Medulla oblongata (tissue), 1 donor: Measurements from ENCODE around the gene FER.
"Not testable (repeated sequence)": the region's sequence is repeated elsewhere in the genome, so short reads cannot be mapped to it uniquely, and the experiment has no call there.

ENCODE experiments used
- DNase-seq: peaks from one replicate; pipeline ENCODE4 v3.0.0-alpha.2; 2015; ENCODE audit errors: extremely low spot score

FER gene

DNA sequence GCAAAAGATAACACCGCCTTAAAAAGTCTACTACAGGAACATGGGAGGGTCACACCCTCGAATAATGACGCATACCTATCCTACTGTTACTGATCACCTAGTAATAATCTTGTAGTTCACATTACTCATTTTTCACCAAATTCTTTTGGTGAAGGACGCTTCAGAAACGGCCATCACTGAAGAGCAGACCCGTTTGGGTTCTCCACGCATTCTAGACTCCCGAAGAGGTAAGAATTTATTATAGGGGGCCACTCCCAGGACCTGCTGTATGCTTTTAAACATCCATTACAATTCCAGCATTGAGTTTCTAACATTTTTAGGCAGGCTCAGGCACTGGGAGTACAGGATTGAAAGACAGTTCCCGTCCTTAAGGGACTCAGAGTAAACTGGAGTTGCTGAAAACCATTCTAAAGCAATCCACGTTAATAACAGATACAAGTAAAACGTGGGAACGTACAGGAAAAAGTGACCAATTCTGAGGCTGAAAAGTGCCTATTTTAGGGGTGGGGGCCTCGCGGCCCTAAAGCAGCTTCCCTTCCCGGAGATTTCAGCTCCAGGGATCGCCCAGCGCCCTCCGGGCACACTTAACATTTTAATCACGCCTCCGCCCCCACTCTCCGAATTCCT lies at the start of gene FER:
Gene FER, plus strand, starts transcription at position 124 of the 627 bp plus-strand sequence. CDS start 50,286 bp downstream, outside the sequence.
- DNase-seq, result peak; percentile 53

DNA sequence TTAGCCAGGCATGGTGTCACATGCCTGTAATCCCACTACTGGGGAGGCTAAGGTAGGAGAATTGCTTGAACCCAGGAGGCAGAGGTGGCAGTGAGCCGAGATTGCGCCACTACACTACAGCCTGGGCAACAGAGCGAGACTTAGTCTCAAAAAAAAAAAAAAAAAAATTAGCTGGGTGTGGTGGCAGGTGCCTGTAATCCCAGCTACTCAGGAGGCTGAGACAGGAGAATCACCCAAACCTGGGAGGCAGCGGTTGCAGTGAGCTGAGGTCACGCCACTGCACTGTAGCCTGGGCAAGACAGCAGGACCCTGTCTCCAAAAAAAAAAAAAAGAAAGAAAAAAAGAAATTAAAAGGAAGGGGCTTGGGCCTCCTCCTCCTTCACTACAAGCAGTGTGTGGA lies 47.3 kb upstream of the FER start:
- not testable (repeated sequence) for DNase-seq

DNA sequence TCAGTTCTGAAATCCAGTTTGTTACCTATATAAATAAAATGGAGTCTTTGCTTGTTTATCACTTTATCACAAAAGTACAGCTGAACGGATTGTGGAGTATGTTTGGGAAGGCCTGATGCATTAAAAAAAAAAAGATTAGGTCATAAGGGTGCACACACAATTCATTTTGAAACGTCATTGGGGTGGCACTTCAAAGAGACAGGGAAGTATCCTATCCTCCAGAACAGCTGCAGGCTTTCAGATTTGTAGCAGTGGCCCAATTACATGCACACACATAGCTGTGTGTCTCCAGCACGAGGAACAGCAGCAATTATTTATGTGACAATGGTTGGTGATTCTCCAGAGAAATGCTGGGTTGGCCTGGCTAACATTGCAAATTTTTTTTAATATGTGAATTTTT lies 46.8 kb upstream of the FER start:
- DNase-seq, result peak; percentile 10

DNA sequence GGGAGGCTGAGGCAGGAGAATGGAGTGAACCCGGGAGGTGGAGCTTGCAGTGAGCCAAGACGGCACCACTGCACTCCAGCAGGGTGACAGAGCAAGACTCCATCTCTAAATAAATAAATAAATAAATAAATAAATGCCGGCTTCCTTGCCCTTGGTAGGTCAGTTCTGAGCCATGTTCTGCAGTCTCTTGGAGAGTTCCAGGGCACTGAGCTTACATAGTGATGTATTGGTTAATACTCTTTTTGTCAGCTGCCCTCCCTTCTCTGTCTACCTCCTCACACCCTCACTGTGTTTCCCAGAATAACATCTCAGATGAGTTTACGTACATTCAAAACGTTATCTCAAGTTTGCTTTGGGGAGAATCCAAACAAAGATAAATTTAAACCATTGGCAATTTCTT lies 45.2 kb upstream of the FER start:
- no peak for DNase-seq

DNA sequence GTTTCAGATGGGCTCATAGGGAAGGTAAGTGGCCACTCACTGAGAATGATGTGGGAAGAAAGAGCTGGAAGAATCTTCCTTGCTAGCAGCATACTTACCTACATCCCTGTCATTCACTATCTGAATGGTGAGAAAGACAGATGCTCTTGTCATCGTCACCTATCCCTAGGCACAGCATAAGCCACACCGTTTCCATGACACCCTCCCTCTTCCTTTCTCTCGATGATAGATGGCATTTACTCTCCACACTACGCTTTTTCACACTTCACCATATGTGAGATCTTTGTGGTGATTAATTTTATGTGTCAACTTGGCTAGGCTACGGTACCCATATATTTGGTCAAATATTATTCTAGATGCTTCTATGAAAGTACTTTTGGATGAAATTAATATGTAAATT lies 44.4 kb upstream of the FER start:
- DNase-seq, result no peak

DNA sequence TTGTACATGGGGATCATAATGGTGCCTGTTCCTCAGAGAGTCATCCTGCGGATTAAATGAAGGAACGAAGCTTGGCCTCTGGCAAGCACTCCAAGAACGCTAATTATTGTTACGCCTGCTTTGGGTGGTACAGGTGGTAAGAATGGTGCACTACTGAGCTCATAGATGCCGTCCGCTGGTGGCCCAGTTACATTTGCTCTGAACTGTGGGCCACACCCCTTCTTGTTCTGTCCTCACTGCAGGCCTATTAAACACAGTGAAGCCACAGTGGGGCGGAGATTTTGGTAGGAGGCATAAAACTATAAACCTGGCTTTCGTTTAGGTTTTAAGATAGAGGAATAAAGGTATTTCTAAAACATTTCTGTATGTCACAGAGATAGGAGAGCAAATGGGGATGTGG lies 40.6 kb upstream of the FER start:
- no peak for DNase-seq

DNA sequence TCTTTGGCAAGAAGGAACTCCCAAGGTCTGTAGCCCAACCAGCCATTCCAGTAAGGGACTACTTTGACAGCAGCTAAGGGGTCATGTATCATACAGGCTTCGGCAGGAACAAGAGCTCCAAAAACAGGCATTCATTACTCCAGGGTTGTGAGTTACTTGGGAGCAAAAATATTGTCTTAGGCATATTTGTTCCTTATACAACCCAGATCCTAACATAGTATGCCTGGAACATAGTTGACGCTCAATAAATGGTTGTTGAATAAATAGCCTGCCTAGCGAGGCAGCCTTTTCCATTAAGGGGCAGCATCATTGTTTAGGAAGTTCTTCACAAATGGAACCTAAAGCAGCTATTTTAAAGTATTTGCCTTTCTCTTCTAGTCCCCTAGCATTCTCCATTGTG lies 35.8 kb upstream of the FER start:
- DNase-seq, result no peak

DNA sequence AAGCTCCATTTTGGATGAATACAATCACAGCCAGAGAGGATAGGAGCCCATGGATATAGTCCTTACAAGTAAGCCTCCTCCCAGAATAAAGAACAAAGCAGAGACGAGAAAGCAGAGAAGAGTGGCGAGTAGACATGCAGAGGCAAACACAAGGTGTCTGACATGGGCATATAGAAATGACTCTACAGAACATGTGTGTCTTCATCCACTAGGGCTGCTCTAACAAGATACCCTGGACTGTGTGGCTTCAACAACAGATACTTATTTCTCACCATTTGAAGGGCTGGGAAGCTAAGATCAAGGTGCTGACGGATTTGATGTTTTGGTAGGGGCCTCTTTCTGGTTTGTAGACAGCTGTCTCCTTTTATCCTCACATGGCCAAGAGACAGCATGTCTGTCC lies 32.3 kb upstream of the FER start:
- DNase-seq, result no peak

DNA sequence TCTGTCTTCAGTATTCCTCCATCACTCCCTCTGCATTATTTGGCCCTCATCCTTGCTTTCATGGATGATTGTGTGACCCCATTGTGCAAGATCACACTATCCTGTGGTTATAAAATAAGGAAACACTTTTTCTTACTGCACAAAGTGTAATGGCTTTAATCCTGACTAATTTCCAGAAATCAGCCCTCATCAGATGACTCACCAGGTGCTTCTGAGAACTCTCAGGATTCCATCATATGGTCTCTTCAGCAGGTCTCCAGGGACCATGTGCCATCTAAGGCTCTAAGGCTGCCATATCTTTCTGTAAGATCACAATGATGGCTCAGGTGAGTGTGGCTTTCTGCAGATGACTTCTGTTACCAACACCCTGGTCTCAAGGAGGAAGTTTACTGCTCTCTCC lies 27.3 kb upstream of the FER start:
- DNase-seq, result no peak

DNA sequence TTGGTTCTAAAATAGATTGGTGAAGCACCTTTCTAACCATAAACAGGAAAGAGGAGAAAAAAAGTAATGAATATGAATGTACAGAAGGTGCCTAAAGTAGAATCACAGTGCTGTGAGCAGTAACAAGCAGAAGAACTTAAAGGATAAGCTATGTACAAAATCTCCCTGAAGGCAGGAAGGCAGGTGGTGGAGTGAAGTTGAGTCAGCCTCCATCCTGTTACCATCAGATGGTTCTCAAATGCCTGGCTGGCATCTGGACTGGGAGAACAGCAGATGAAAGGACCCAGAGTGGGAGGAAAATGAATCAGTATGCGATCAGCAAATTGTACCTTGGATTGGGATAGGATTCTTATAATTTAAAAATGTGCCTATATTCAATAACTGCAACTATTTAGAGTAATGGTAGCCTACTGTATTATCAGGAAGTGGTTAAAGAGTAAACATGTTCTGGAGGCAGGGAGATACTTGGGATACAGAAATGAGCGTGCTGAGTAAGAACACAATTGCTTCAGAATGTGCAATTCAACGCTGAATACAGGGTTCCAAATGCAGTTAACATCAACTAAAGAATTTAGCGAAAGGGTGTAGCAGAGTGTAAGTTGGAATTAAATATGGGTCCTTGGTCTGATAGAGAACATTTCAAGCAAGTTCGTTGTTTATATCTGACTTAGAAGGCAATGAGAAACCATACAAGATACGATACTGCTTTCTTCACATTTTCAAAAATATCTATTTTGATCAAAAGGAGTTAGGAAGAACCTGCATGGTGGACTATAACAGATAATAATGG lies 21.1 kb upstream of the FER start:
- DNase-seq, result no peak

DNA sequence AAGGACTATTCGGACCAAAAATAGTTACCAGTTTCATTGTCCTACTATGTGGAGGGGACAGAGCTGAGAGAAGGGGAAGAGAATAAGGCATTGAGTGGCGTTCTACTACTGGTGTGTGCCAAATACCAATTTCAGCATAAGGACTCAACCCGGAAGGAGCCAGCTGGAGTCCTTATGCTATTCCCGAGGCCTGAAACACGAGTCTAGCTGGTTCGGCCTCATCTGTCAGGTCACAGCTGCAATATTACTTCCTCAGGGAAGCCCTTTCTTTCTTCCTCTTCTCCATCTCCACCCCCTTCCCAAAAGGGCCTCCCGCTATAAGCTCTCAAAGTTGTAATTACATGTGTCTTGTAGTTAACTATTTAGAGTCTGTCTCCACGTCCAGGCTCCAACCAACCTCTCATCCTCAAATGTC lies 20.5 kb upstream of the FER start:
- peak; percentile 54 for DNase-seq

DNA sequence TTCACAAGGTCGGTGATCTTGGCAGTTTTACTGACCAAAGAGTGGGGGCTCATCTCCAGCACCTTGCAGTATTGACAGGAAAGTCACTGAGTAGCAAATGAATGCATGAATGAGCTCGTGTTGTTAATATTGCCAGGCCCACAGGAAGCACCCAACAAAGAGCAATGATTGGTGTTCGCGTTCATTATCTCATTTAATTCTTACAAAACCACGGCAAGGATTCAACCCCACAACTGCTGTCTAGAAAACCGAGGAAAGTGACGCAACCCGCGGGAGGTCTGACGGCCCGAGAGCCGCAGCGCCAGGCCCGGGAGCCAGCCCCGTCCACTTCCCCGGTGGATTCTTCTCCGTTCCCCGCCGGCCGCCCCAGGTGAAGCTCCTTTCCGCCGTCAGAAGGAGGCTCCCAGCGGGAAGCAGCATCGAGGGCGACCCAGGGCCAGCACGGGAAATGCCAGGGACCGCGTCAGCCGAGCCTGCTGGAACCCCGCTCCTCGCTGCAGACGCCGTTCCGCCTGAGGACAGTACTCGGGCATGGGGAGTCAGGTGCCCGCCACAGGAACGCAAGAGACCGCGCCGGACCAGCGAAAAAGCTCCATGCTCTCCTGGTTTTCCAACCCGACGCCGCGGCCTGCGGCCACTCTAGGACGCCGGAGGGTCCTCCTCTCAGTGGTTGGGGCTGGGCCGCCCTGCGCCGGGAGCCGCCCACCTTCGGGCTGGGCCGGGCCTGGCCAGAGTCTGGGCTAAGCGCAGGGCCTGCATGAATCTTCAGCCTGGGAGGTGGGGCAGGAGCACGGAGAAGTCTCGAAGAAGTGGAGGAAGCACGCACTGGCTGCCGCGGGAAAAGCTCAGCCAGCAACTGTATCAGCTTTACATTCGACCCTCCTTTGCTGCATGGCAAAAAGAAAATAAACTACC lies 19.8 kb upstream of the FER start:
- DNase-seq, result peak; percentile 89

DNA sequence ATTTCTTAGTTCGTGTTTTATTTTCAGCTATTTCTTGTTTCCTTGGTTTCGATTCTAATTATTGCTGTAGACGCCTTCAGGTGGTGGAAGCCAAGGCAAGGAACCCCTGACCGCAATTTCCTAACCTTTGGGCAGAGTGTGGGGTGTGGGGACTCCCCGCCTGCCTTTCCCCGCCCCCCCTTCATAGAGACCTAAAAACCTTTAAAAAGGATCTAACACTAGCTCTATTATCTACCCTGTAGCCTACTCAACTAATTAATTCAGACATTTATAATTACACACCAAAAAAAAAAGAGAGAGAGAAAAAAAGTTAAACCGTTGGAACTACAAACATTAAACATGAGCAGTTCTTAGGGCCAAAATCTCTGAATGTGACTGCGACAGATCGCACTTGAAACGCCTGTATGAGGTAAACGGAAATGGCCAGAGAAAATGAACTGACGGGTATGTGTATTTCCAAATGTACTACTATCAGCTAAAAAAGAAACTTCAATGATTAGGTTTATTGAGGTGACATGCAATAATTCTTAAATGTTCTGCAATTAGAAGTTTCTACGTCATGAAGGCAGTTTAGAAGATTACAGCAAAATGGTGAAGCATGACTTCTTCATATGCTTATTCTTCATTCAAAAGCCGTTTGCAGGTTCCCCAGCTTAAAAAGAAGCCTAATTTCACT lies 19.0 kb upstream of the FER start:
- DNase-seq, result no peak

DNA sequence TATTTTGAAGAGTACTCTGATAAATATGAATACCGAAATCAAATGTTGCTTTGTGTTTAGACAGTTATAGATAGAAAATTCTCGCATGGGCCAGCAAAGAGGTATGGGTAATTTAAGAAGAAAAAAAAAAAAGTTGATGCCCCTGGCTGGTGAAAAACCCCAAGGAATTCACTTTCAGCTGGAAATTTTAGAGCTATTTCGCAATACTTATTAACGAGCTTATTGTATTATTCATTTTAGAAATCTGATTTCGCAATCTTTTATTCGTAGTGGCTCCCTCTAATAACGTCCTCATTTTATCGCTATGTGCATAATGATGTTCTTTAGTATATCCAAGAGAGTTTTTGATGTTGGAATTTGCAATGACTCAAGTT lies 18.5 kb upstream of the FER start:
- no peak for DNase-seq

DNA sequence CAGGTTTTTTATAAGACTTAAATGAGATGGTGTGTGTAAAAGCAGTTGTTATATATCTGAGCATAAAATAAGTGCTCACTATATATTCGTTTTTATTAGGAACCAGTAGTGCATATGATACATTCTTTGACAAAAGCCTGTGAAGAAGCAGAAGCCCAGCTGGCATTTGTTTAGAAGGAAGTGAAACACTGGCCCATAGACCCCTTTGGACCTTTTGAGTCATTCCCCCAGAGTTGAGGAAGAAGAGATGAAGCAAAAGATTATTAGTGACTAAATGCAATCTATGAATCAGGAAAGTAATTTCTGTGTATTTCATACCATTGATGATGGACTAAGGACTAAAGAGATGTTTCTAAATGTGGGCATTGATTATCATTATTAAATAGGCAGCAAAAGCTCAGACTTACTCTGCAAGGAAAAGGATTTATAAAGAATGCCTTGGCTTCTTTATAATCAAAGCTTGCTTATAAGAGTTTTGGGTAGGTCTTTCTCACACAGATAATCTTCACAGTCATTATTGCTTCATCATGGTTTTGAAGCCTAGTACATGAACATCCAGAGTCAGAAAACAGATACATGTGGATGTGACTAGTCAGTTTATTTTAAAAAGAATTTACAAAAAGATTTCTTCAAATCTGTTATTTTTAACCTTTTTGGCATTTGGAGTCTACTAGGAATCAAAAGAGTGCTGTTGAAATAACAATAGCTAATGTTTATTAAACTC lies 16.9 kb upstream of the FER start:
- peak; percentile 54 for DNase-seq

DNA sequence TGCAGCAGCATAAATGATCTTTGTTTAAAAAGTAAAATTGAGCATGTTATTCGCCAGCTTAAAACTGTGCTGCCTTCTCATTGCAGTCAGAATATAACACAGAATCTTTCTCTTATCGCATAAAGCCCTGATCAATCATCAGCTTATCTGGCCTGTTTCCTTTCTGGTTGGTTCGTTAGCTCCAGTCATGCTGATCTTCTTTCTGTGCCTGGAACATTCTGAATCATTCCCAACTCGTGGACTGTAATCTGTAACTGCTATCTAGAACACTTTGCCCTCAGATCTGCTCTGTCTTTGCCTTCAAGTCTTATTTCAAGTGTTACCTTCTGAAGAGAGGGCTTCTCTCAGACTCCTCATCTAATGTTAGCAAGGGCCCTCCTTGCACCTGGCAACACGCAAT lies 11.9 kb upstream of the FER start:
- DNase-seq, result no peak

DNA sequence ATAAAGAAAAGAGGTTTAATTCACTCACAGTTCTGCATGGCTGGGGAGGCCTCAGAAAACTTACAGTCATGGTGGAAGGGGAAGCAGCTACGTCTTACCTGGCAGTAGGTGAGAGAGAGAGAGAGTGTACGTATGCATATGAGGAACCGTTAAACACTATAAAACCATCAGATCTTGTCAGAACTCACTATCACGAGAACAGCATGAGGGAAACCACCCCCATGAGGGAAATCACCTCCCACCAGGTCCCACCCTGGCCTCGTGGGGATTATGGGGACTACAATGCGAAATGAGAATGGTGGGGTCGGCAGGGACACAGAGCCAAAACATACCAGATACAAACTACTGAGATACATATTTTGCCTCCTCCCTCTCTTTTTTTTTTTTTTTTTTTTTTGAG lies 10.8 kb upstream of the FER start:
- no peak for DNase-seq

DNA sequence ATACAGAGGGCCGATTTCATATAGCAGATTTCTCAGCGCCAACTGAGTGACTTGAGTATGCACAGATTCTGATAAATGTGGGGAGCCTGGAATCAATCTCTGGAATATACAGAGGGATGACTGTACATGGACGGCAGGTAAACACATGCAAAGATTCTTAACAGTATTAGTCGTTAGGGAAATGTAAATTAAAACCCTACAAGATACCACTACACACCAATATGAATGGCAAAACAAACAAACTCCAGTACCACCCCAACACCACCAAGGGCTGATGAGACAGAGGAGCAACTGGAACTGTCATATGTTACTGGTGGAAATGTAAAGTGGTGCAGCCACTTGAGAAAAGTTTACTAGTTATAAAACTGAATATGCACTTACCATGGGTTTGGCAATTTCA lies 8.3 kb upstream of the FER start:
- no peak for DNase-seq

DNA sequence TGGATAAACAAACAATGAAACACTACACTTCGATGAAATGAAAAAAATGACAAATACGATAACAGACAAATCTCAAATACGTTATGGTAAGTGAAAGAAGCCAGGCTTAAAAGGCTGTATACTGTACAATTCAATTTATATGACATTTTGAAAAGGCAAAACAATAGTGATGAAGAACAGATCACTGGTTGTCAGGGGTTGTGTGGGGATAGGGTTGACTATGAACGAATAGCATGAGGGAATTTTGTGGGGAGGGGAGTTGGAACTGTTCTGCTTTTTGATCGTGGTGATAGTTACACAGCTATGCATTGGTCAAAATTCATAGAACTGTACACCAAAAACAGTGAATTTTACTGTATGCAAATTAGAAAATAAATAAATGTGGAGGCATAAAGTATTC lies 7.8 kb upstream of the FER start:
- no peak for DNase-seq

DNA sequence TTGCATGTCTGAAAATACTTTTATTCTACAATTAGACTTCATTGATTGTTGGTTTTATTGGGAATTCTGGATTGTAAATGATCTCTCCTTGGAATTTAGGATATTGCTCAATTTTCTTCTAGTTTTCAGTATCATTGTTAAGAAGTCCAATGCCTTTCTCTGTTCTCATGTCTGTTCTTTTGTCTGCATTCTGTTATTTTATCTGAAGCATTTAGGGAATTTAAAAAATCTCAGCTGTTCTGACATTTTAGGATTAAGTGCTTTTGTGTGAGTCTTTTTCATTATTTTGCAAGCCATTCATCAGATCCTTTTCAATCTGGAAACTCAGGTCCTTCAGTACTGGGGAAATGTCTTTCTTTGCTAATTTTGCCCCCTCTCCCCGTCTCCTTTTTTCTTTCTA lies 4.4 kb upstream of the FER start:
- DNase-seq, result no peak

DNA sequence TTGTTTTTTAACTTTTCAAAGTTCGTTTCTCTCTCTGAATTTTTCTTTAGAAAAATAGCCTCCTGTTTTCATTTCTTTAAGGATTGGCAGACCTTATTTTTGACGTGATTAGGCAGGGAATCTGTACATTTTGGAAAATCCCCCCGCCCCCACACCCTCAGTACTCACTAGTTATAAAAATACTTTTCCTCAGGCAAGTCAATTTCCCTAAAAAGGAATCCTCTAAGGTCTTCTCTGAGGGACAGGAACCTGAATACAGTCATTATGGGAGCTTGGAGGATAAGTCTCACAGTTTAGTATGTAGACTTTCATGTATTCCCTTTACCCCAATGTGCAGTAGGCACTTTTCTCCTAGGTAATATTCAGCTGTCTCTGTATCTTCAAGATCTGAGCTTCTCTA lies 3.9 kb upstream of the FER start:
- DNase-seq, result no peak
